Activated T-cell treated with anti-CD3 and anti-CD28 coated beads, Interleukin-2, amount 50 U/mL, for 4 hours (primary cell): Measurements from ENCODE around the gene PHAX. TPM values are rescaled to one million over a fixed set of nuclear protein-coding genes. Genes with fewer than 3 reads are reported as not detected.
"Not testable (repeated sequence)": the region's sequence is repeated elsewhere in the genome, so short reads cannot be mapped to it uniquely, and the experiment has no call there.

Source experiments
- ATAC-seq, 2 donors: fragments of 200-7000 bp; cut with Tn5 transposase; one replicate each; pipeline ENCODE4 v1.10.0; 2021
- DNase-seq: peaks from one replicate; pipeline ENCODE4 v3.0.0-alpha.2; 2020
- H3K27me3 Mint-ChIP-seq: one replicate; pipeline ENCODE4 v1.8.0; 2021; ENCODE audit warnings: low read depth, mixed read lengths
- H3K36me3 Mint-ChIP-seq: one replicate; pipeline ENCODE4 v1.8.0; 2022; ENCODE audit warnings: mixed read lengths; ENCODE audit not compliant: insufficient read depth
- H3K4me1 Mint-ChIP-seq: one replicate; pipeline ENCODE4 v1.8.0; 2021; ENCODE audit warnings: low read depth, mixed read lengths
- H3K4me3 Mint-ChIP-seq: one replicate; pipeline ENCODE4 v1.8.0; 2021; ENCODE audit warnings: mild to moderate bottlenecking, moderate library complexity, mixed read lengths
- H3K9me3 Mint-ChIP-seq: one replicate; pipeline ENCODE4 v1.8.0; 2021; ENCODE audit warnings: mixed read lengths
- total RNA-seq, 3 donors: library from RNA; stranded (reverse); gene quantifications; one replicate each; pipeline ENCODE4 v1.2.1, GENCODE V29; 2021

The PHAX gene
- total RNA-seq, 3 donors from 2014 or later: 56.6 to 60.6 (median 56.9) TPM

- H3K36me3 Mint-ChIP-seq: peaks cover 13% of the 10 kb centered on the region
Measured at GRCh38 chr5:126628102-126628501, 27.4 kb downstream of the PHAX start.

GRCh38 chr5:126631920-126632319, 31.2 kb downstream of the PHAX start:
- DNase-seq (no peak), ATAC-seq (no peak)
- Mint-ChIP-seq H3K27me3 (no peaks in the 10 kb centered on the region), H3K4me1 (no peaks in the 10 kb centered on the region), H3K9me3 (no peaks in the 10 kb centered on the region), H3K4me3 (no peak overlapping the region), H3K36me3 (no peaks in the 10 kb centered on the region)

More at GRCh38 chr5:126628102-126628501, 27.4 kb downstream of the PHAX start:
- H3K9me3 Mint-ChIP-seq: no peaks in the 10 kb centered on the region
- H3K4me1 Mint-ChIP-seq: peaks cover 5% of the 10 kb centered on the region
- H3K4me3 Mint-ChIP-seq: no peak overlapping the region
- no peaks in the 10 kb centered on the region for H3K27me3 Mint-ChIP-seq
- DNase-seq (no peak), ATAC-seq (no peak)

- Mint-ChIP-seq H3K4me1 (no peaks in the 10 kb centered on the region), H3K9me3 (no peaks in the 10 kb centered on the region), H3K27me3 (no peaks in the 10 kb centered on the region), H3K36me3 (no peaks in the 10 kb centered on the region), H3K4me3 (no peak overlapping the region)
- no peak for ATAC-seq
- no peak for DNase-seq
Measured at GRCh38 chr5:126633552-126633951, 32.8 kb downstream of the PHAX start.

GRCh38 chr5:126635585-126635984, 34.8 kb downstream of the PHAX start:
- H3K27me3 Mint-ChIP-seq: no peaks in the 10 kb centered on the region
- no peaks in the 10 kb centered on the region for H3K9me3 Mint-ChIP-seq
- no peak overlapping the region for H3K4me3 Mint-ChIP-seq
- DNase-seq (no peak), ATAC-seq (no peak)
- H3K36me3 Mint-ChIP-seq: no peaks in the 10 kb centered on the region
- H3K4me1 Mint-ChIP-seq: no peaks in the 10 kb centered on the region

- Mint-ChIP-seq H3K36me3 (no peaks in the 10 kb centered on the region), H3K4me3 (no peak overlapping the region), H3K4me1 (no peaks in the 10 kb centered on the region), H3K27me3 (no peaks in the 10 kb centered on the region), H3K9me3 (no peaks in the 10 kb centered on the region)
- DNase-seq (no peak), ATAC-seq (no peak)
Measured at GRCh38 chr5:126636956-126637355, 36.2 kb downstream of the PHAX start.

GRCh38 chr5:126640866-126641265, 40.1 kb downstream of the PHAX start:
- peaks cover 9% of the 10 kb centered on the region for H3K9me3 Mint-ChIP-seq
- peaks cover 3% of the 10 kb centered on the region for H3K36me3 Mint-ChIP-seq
- DNase-seq (no peak), ATAC-seq (no peak)
- no peak overlapping the region for H3K4me3 Mint-ChIP-seq
- H3K27me3 Mint-ChIP-seq: peaks cover 2% of the 10 kb centered on the region
- H3K4me1 Mint-ChIP-seq: no peaks in the 10 kb centered on the region

- DNase-seq (no peak), ATAC-seq (no peak)
- Mint-ChIP-seq H3K4me1 (no peaks in the 10 kb centered on the region), H3K9me3 (peaks cover 9% of the 10 kb centered on the region), H3K4me3 (no peak overlapping the region), H3K36me3 (peaks cover 3% of the 10 kb centered on the region), H3K27me3 (peaks cover 2% of the 10 kb centered on the region)
Measured at GRCh38 chr5:126641387-126641786, 40.6 kb downstream of the PHAX start.

- DNase-seq: no peak
- ATAC-seq: no peak
- peaks cover 9% of the 10 kb centered on the region for H3K9me3 Mint-ChIP-seq
- H3K4me3 Mint-ChIP-seq: no peak overlapping the region
- peaks cover 3% of the 10 kb centered on the region for H3K36me3 Mint-ChIP-seq
- H3K4me1 Mint-ChIP-seq: no peaks in the 10 kb centered on the region
- peaks cover 2% of the 10 kb centered on the region for H3K27me3 Mint-ChIP-seq
Measured at GRCh38 chr5:126645132-126645531, 44.4 kb downstream of the PHAX start.

GRCh38 chr5:126647071-126647470, 46.3 kb downstream of the PHAX start:
- H3K27me3 Mint-ChIP-seq: peaks cover 2% of the 10 kb centered on the region
- H3K36me3 Mint-ChIP-seq: peaks cover 3% of the 10 kb centered on the region
- H3K9me3 Mint-ChIP-seq: peaks cover 9% of the 10 kb centered on the region
- no peaks in the 10 kb centered on the region for H3K4me1 Mint-ChIP-seq
- H3K4me3 Mint-ChIP-seq: no peak overlapping the region
- no peak for ATAC-seq
- DNase-seq: no peak

GRCh38 chr5:126648471-126648870, 47.7 kb downstream of the PHAX start:
- DNase-seq (no peak), ATAC-seq (no peak)
- Mint-ChIP-seq H3K4me3 (no peak overlapping the region), H3K9me3 (peaks cover 9% of the 10 kb centered on the region), H3K27me3 (peaks cover 2% of the 10 kb centered on the region), H3K36me3 (peaks cover 3% of the 10 kb centered on the region), H3K4me1 (no peaks in the 10 kb centered on the region)

GRCh38 chr5:126649057-126649456, 48.3 kb downstream of the PHAX start:
- not testable (repeated sequence) for H3K4me1 Mint-ChIP-seq, H3K27me3 Mint-ChIP-seq, DNase-seq, ATAC-seq, H3K4me3 Mint-ChIP-seq, H3K9me3 Mint-ChIP-seq, H3K36me3 Mint-ChIP-seq

GRCh38 chr5:126649709-126650108, 49.0 kb downstream of the PHAX start:
- H3K9me3 Mint-ChIP-seq, ATAC-seq, H3K4me1 Mint-ChIP-seq, H3K27me3 Mint-ChIP-seq, H3K4me3 Mint-ChIP-seq, H3K36me3 Mint-ChIP-seq, DNase-seq: not testable (repeated sequence)

- no peaks in the 10 kb centered on the region for H3K27me3 Mint-ChIP-seq
- no peak overlapping the region for H3K4me3 Mint-ChIP-seq
- H3K36me3 Mint-ChIP-seq: peaks cover under 1% of the 10 kb centered on the region
- ATAC-seq (no peak), DNase-seq (no peak)
- H3K4me1 Mint-ChIP-seq: no peaks in the 10 kb centered on the region
- peaks cover 4% of the 10 kb centered on the region for H3K9me3 Mint-ChIP-seq
Measured at GRCh38 chr5:126650463-126650862, 49.7 kb downstream of the PHAX start.

- Mint-ChIP-seq H3K4me3 (no peak overlapping the region), H3K27me3 (no peaks in the 10 kb centered on the region), H3K4me1 (no peaks in the 10 kb centered on the region), H3K9me3 (no peaks in the 10 kb centered on the region), H3K36me3 (no peaks in the 10 kb centered on the region)
- DNase-seq: no peak
- ATAC-seq: no peak
Measured at GRCh38 chr5:126651013-126651577, 50.3 kb downstream of the PHAX start.

GRCh38 chr5:126656401-126657007, 55.8 kb downstream of the PHAX start:
- no peak overlapping the region for H3K4me3 Mint-ChIP-seq
- no peaks in the 10 kb centered on the region for H3K27me3 Mint-ChIP-seq
- no peak for ATAC-seq
- H3K4me1 Mint-ChIP-seq: peaks cover 3% of the 10 kb centered on the region
- H3K36me3 Mint-ChIP-seq: no peaks in the 10 kb centered on the region
- H3K9me3 Mint-ChIP-seq: no peaks in the 10 kb centered on the region
- no peak for DNase-seq
